ENCODE measurements around the gene TRRAP. TPM values are rescaled to one million over a fixed set of nuclear protein-coding genes. Genes with fewer than 3 reads are reported as not detected.
"Not testable (repeated sequence)": the region's sequence is repeated elsewhere in the genome, so short reads cannot be mapped to it uniquely, and the experiment has no call there.

Gene TRRAP
- polyA plus RNA-seq, 4 donors = 33.9 to 44.3 (median 39.3) TPM

DNA sequence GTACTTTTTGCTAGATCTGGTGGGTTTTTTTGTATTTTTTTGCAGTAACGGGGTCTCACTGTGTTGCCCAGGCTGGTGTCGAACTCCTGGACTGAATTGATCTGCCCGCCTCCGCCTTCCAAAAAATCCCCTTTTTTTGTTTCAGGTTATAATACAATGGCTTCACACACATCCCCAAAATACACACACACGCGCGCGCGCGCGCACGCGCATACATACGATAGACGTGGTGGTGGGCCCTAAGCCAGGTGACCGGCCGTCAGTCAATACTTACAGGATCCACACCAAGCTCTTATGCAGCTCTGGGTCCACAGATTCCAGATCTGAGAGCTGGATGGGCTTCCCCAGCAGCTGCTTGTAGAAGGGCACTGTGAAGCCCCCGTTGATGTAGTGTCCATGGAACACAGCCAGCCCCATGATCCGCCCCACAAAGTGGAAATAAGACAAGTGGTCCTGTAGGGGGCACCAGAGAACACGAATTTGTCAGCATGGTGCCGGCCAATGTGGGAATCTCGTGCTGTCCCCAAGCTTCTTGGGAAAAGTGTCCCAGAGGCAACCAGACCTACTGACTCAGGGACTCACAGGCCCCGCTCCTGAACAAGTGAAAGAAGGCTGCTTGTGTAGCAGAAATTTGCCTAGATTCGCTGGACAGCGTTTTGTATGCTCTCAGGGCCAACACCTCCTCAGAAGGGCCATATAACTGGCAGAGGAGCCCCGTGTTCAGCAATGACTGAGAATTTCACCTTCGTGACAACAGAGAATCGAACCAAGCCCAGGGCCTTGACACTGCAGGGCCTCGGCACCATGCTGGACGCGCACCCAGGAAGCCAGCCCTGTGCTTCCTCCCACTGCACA lies 162.0 kb downstream of the TRRAP start:
- DNase-seq (ENCODE audit: low read depth in 4 of 4, low spot score in 3 of 4) = peak; percentile 61 to 78 (median 69)

DNA sequence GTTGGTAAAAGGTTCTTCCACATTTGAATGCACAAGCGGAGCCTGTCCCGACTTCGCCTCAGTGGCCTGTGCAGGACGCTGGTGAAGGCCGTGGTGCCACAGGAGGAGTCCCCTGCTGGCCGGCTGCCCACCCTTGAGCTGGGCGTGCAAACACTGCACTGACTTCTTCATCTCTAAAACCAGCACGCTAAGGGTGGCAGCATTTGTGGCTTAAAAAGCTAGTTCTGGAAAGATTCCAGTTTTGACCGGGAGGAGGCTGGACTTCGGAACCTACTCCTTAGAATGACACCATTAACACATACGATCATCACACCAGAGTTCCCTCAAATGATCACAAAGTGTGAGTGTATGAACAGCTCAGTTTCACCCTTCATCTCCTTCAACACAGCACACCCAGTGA lies 163.2 kb downstream of the TRRAP start:
- no peak for DNase-seq (ENCODE audit: low read depth in 4 of 4, low spot score in 3 of 4)

DNA sequence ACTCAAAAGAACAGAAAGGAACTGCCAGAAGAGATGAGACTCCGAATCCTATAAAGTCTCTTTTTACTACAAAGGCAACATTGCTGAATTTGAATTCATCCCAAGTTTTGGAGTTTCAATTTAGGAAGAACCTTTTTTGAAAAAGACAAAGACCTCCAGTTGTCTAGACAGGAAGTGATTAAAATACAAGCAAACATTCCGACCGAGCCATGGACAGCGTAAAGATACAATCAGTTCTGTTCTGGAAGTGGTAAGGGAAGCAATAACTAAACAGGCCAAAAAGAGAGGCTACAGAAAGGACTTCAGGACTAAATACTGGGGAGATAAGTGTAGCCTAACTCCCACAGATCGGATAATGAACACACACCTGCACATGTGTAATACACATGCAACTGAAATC lies 164.6 kb downstream of the TRRAP start:
- no peak for DNase-seq (ENCODE audit: low read depth in 4 of 4, low spot score in 3 of 4)

DNA sequence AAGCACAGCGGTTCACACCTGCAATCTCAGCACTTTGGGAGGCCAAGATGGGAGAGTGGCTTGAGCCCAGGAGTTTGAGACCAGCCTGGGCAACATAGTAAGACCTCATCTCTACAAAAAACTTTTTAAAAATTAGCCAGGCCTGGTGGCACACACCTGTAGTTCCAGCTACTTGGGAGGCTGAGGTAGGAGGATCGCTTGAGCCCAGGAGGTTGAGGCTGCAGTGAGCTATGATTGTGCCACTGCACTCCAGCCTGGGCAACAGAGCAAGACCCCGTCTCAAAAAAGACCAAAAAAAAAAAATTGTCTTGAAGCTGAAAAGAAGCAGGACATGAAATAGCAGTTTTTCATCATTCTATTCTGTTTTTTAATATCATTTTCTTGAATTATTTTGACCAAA lies 166.5 kb downstream of the TRRAP start:
- DNase-seq (ENCODE audit: low read depth in 4 of 4, low spot score in 3 of 4) = not testable (repeated sequence)

DNA sequence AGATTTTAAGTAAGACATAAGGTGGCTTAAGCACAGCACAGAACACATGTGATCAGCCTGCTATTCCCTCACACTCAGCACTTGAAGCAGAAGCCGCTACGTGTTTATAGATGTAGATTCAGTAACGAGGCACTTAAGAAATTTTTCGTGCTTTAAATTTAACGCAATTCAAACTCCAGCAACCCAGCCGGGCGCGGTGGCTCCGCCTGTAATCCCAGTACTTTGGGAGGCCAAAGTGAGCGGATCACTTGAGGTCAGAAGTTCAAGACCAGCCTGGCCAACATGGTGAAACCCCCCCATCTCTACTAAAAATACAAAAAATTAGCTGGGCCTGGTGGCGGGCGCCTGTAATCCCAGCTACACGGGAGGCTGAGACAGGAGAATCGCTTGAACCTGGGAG lies 167.9 kb downstream of the TRRAP start:
- not testable (repeated sequence) for DNase-seq (ENCODE audit: low read depth in 4 of 4, low spot score in 3 of 4)

DNA sequence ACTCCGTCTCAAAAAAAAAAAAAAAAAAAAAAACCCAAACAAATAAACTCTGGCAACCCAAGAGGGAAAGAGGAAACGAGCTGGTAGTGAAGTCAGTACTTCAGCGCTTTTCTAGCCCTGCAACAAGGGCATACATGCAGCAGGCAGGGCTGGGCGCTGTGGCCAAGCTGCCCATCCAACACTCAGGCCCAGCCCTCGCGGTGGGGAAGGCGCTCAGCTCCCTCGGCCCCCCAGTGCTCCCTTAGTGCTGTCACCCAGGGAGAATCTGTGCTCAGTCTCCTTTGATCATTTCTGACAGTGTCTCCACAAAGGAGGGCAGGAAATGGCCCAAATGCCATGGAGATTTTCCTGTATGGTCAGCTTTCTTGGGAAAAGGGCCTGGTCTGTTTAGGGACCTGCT lies 168.4 kb downstream of the TRRAP start:
- DNase-seq (ENCODE audit: low read depth in 4 of 4, low spot score in 3 of 4) = no peak

DNA sequence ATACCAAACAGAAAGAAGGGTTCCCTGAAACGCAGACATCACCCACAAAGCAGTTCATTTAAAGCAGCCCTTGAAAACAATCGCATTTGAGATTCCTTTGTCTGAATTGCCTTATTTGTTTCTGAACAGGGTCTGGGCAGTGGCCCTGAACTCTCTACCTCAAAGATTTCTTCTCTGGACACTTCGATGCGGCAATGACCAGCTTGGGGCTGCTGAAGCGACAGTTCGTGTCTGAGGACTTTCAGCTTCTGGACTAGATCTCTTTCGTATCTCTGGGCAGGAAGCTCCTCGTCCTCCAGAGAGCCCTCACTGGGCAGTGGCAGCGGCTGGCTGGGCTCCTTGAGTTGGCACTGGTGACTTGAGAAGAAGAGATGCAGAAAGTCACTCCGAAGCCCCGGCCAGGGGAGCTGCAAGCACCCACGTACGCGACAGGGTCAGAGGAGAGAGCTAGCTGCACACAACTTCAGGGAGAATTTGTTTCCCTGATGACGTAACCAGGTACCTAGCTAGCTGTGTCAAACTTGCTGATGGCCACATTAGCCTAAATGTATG lies 169.3 kb downstream of the TRRAP start:
- no peak for DNase-seq (ENCODE audit: low read depth in 4 of 4, low spot score in 3 of 4)

DNA sequence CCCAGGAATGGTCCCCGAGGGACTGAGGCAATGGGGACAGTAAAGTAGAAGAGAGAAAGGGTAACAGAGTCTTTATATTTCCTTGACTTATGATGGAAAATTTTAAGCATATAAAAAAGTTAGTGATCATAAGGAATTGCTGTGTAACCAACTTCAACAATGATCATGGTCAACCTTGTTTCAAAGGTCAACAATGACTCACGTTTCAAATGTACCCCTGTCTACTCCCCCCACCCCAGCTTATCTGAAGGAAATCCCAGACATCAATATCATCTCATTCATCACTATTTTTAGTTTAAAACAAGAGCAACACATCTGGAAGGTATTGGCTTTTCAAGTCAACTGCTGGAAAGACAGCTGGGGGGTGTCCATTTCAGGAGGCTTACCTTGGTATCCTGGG lies 172.6 kb downstream of the TRRAP start:
- no peak for DNase-seq (ENCODE audit: low read depth in 4 of 4, low spot score in 3 of 4)

DNA sequence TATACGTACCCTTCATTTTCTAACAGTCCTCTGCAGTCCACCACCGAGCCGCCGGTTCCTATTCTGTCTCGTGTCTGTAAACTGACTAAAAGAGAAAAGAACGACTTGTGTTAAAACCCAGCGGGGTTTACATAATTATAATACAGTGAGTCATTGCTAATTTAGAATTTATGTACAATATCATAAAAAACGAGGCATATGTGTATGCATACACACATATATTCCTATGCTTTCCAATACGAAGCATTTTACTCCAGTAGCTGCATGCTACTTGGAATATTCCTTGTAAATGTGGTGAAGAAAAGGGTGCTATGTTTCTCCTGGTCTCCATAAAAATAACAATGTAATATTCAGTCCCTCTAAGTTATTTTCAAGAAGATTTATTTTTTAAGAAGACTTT lies 176.4 kb downstream of the TRRAP start:
- DNase-seq (ENCODE audit: low read depth in 4 of 4, low spot score in 3 of 4) = no peak

DNA sequence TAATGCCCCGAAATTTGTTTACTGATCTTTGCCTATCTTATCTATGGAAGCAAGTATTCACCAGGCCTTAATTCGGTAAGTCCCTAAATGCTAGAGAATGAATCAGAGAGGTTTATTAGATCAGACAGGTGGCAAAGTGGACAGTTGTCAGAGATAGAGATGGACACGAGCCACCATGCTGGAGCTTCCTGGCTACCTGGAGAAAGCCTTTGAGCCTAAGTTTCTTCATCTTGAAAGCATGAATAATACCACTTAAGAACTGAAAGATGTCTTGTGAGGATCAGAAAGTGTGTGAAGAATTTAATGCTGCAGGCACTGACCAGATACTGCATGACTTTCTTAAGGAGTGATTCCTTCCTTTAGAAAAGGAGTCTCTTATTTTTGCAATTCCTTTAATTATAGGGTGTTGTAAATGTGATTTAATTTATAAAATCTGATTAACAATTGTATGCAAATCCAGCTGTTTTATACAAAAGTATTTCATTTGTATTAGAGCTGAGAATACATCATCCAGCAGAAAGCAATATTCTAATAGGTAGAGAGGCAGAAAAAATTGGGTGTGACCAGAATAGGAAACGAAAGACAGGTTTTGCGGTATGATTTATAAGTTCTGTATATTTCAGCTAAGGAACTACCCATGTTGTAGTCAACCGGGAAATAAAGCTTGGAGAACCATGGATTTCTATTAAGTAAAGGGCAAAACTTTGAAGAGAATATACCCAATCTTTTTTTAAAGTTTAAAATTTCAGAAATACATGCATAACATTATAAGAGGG lies 182.9 kb downstream of the TRRAP start:
- no peak for DNase-seq (ENCODE audit: low read depth in 4 of 4, low spot score in 3 of 4)

Other genes starting within 250 kb of the TRRAP start
- 10 to 100 TPM in 1 of 4 donors, 1 to 10 TPM in 3; 4.1 to 64.2 (median 5.5) TPM for gene TMEM130, start 8.5 kb upstream of the TRRAP start, polyA plus RNA-seq (ENCODE audit: insufficient read length in 4 of 4)